ENCODE data around the gene PRKG2. TPM values are rescaled to one million over a fixed set of nuclear protein-coding genes. Genes with fewer than 3 reads are reported as not detected.

PRKG2 gene
- total RNA-seq, 1 experiment from 2014 or later, result 1.9 TPM

DNA sequence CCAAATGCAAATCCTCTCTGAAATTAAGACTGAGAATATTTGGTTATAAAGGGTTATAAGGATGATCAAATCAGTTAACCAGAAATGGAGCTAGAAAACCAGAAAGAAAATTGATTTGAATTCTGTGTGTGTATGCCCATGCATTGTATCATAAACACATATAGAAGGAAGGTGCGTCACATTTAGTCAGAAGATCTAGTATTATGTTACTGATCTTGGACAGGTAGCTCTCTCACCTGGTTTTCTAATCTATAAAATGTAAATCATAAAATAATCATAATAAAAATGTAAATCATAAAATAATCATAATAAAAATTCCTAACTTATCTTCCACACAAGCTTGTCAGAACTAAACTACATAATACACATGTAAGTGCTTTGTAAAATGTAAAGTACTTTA is 105.7 kb downstream of the PRKG2 start:
- Mint-ChIP-seq H3K27ac (no peak overlapping the region), H3K9me3 (no peaks in the 10 kb centered on the region; a peak in 1 of 5 replicates), H3K36me3 (ENCODE audit: insufficient read depth in 1 of 3, low read depth in 3 of 3) (no peaks in the 10 kb centered on the region), H3K4me3 (no peak overlapping the region), H3K4me1 (no peaks in the 10 kb centered on the region), H3K27me3 (ENCODE audit: low read depth) (no peaks in the 10 kb centered on the region)
- no peak overlapping the region for H3K14ac ChIP-seq (ENCODE audit: insufficient read depth, low read length)
- H3K27ac ChIP-seq (ENCODE audit: insufficient read length, low read depth, low read length), result no peak overlapping the region
- H3K4ac ChIP-seq (ENCODE audit: low read depth, low read length), result no peak overlapping the region
- no peak for DNase-seq
- H3K23me2 ChIP-seq (ENCODE audit: insufficient read length, low read depth, low read length, poor library complexity, severe bottlenecking), result no peaks in the 10 kb centered on the region
- H4K5ac ChIP-seq (ENCODE audit: insufficient read length, low read depth, low read length), result no peak overlapping the region
- TF ChIP-seq, protein P1, sequence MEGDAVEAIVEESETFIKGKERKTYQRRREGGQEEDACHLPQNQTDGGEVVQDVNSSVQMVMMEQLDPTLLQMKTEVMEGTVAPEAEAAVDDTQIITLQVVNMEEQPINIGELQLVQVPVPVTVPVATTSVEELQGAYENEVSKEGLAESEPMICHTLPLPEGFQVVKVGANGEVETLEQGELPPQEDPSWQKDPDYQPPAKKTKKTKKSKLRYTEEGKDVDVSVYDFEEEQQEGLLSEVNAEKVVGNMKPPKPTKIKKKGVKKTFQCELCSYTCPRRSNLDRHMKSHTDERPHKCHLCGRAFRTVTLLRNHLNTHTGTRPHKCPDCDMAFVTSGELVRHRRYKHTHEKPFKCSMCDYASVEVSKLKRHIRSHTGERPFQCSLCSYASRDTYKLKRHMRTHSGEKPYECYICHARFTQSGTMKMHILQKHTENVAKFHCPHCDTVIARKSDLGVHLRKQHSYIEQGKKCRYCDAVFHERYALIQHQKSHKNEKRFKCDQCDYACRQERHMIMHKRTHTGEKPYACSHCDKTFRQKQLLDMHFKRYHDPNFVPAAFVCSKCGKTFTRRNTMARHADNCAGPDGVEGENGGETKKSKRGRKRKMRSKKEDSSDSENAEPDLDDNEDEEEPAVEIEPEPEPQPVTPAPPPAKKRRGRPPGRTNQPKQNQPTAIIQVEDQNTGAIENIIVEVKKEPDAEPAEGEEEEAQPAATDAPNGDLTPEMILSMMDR (conservative IDR thresholded peaks at IDR 0.05), result no peak
- no peaks in the 10 kb centered on the region for H3K4me1 ChIP-seq (ENCODE audit: insufficient read depth, low read length)
- no peak overlapping the region for H3K23ac ChIP-seq (ENCODE audit: insufficient read length, low read depth, low read length)
- no peak overlapping the region for H3T11ph ChIP-seq (ENCODE audit: low read length)
- H3K79me2 ChIP-seq (ENCODE audit: insufficient read depth, low read length), result no peaks in the 10 kb centered on the region
- H3K9ac ChIP-seq (ENCODE audit: extremely low read depth, insufficient read length, low read length), result no peak overlapping the region
- H3K4me2 ChIP-seq (ENCODE audit: insufficient read depth, insufficient read length, low read length), result no peak overlapping the region
- H2BK12ac ChIP-seq (ENCODE audit: insufficient read length, low read depth, low read length), result no peak overlapping the region
- H2BK15ac ChIP-seq (ENCODE audit: low read depth, low read length), result no peak overlapping the region
- no peak overlapping the region for H2BK120ac ChIP-seq (ENCODE audit: low read depth, low read length, poor library complexity, severe bottlenecking)
- H4K20me1 ChIP-seq (ENCODE audit: control insufficient read depth, insufficient read depth, insufficient read length), result no peaks in the 10 kb centered on the region
- H3K56ac ChIP-seq (ENCODE audit: insufficient read length, low read depth, low read length), result no peak overlapping the region
- no peak overlapping the region for H2AFZ ChIP-seq (ENCODE audit: low read length)
- H2BK5ac ChIP-seq (ENCODE audit: insufficient read length, low read length), result no peak overlapping the region
- H4K8ac ChIP-seq (replicated peaks; ENCODE audit: insufficient read length, low read depth, low read length), result no peak overlapping the region
- no CpG with 5 or more reads among the region's 1 CpG for WGBS (ENCODE audit: extremely low coverage, insufficient read length, low lambda C conversion rate)
- H3K27me3 ChIP-seq (ENCODE audit: insufficient read depth, low read length), result no peaks in the 10 kb centered on the region
- H2AK5ac ChIP-seq (ENCODE audit: insufficient read length, low read length), result no peak overlapping the region
- H3K79me1 ChIP-seq (ENCODE audit: insufficient read depth, low read depth, low read length, poor library complexity, severe bottlenecking), result no peaks in the 10 kb centered on the region
- no peak overlapping the region for H2BK20ac ChIP-seq (ENCODE audit: low read depth, low read length, poor library complexity, severe bottlenecking)
- H3K9me3 ChIP-seq (ENCODE audit: control insufficient read depth, low read depth, low read length), result no peaks in the 10 kb centered on the region
- no peak overlapping the region for H4K91ac ChIP-seq (ENCODE audit: insufficient read length, low read depth, low read length)
- no peak overlapping the region for H3K18ac ChIP-seq (ENCODE audit: insufficient read length, low read depth, low read length)

Measured in H9 (cell line).